WTC11 (cell line): ENCODE measurements around the gene DPP4. TPM values are rescaled to one million over a fixed set of nuclear protein-coding genes. Genes with fewer than 3 reads are reported as not detected.

Experiments
- ATAC-seq: fragments of 200-7000 bp; cut with Tn5 transposase; 2 replicates; pipeline ENCODE4 v1.10.0; 2021; ENCODE audit warnings: mild to moderate bottlenecking, moderate library complexity
- CTCF ChIA-PET: fragments of 300-600 bp; sonication (Branson Sonifier 250); formaldehyde crosslinking; loops from one replicate; lab custom pipeline; 2021; ENCODE audit warnings: antibody characterized with exemption; lab: Charles Lee
- POLR2A ChIA-PET: fragments of 350-600 bp; sonication (Branson Sonifier 250); formaldehyde crosslinking; loops from one replicate; lab custom pipeline; 2021; ENCODE audit warnings: antibody characterized with exemption; lab: Charles Lee
- DNase-seq: peaks from one replicate; pipeline ENCODE4 v3.0.0; 2021; ENCODE audit warnings: low spot score
- H3K27ac Mint-ChIP-seq: 2 replicates; pipeline ENCODE4 v1.8.0; 2021; ENCODE audit warnings: mixed read lengths
- H3K27me3 Mint-ChIP-seq: 2 replicates; pipeline ENCODE4 v1.8.0; 2021; ENCODE audit warnings: low read depth, mild to moderate bottlenecking, moderate library complexity, mixed read lengths
- H3K36me3 Mint-ChIP-seq: 2 replicates; pipeline ENCODE4 v1.8.0; 2021; ENCODE audit warnings: mixed read lengths
- H3K4me1 Mint-ChIP-seq: 2 replicates; pipeline ENCODE4 v1.8.0; 2022; ENCODE audit warnings: mixed read lengths
- H3K4me3 Mint-ChIP-seq: 2 replicates; pipeline ENCODE4 v1.8.0; 2021; ENCODE audit warnings: mild to moderate bottlenecking, moderate library complexity, mixed read lengths
- H3K9me3 Mint-ChIP-seq: 2 replicates; pipeline ENCODE4 v1.8.0; 2021; ENCODE audit warnings: mixed read lengths
- ATF1 ChIP-seq: sonication (generic); formaldehyde crosslinking; IDR thresholded peaks from 2 replicates; pipeline ENCODE4 v1.8.1; 2023; ENCODE audit warnings: mild to moderate bottlenecking, moderate library complexity, missing genetic modification reagents
- ELF4 ChIP-seq: sonication (generic); formaldehyde crosslinking; IDR thresholded peaks from 2 replicates; pipeline ENCODE4 v1.8.1; 2022; ENCODE audit warnings: low read depth, mild to moderate bottlenecking, moderate library complexity, missing genetic modification reagents
- ESRRA ChIP-seq: sonication (generic); formaldehyde crosslinking; IDR thresholded peaks from 2 replicates; pipeline ENCODE4 v1.8.1; 2022; ENCODE audit warnings: mild to moderate bottlenecking, missing genetic modification reagents, borderline replicate concordance
- FOXJ3 ChIP-seq: sonication (generic); formaldehyde crosslinking; IDR thresholded peaks from 2 replicates; pipeline ENCODE4 v1.9.0; 2021; ENCODE audit warnings: missing genetic modification reagents, mild to moderate bottlenecking, borderline replicate concordance
- NFATC4 ChIP-seq: fragments of 250-450 bp; sonication (Bioruptor Pico); IDR thresholded peaks from 2 replicates; pipeline ENCODE4 v1.9.0; 2021; ENCODE audit warnings: mild to moderate bottlenecking
- SMAD3 ChIP-seq: sonication (generic); formaldehyde crosslinking; IDR thresholded peaks from 2 replicates; pipeline ENCODE4 v1.8.0; 2022; ENCODE audit warnings: missing genetic modification reagents, mild to moderate bottlenecking, borderline replicate concordance
- SP1 ChIP-seq: sonication (generic); formaldehyde crosslinking; conservative IDR thresholded peaks from 2 replicates; pipeline ENCODE4 v1.8.1; 2022; ENCODE audit warnings: missing genetic modification reagents
- TEAD4 ChIP-seq: sonication (generic); formaldehyde crosslinking; IDR thresholded peaks from 2 replicates; pipeline ENCODE4 v1.8.0; 2022; ENCODE audit warnings: mild to moderate bottlenecking, missing genetic modification reagents
- ZNF263 ChIP-seq: sonication (generic); formaldehyde crosslinking; IDR thresholded peaks from 2 replicates; pipeline ENCODE4 v1.8.1; 2022; ENCODE audit warnings: low read depth, mild to moderate bottlenecking, moderate library complexity, missing genetic modification reagents
- ZNF396 ChIP-seq: fragments of 250-450 bp; sonication (Bioruptor Pico); IDR thresholded peaks from 2 replicates; pipeline ENCODE4 v1.8.0; 2021; ENCODE audit warnings: mild to moderate bottlenecking, moderate library complexity, borderline replicate concordance
- total RNA-seq: library from RNA; stranded (reverse); gene quantifications from 3 replicates; pipeline ENCODE4 v1.2.3, GENCODE V29; 2021
- TF ChIP-seq, protein P1 (sequence below): sonication (generic); formaldehyde crosslinking; IDR thresholded peaks from 2 replicates; pipeline ENCODE4 v1.8.1; 2022; ENCODE audit warnings: mild to moderate bottlenecking, missing genetic modification reagents, moderate library complexity, borderline replicate concordance
- TF ChIP-seq, protein P2 (sequence below): sonication (generic); formaldehyde crosslinking; IDR thresholded peaks from 2 replicates; pipeline ENCODE4 v1.8.0; 2023; ENCODE audit warnings: missing genetic modification reagents
- TF ChIP-seq, protein P3 (sequence below): sonication (generic); formaldehyde crosslinking; IDR thresholded peaks from 2 replicates; pipeline ENCODE4 v1.8.1; 2022; ENCODE audit warnings: mild to moderate bottlenecking, moderate library complexity, missing genetic modification reagents
- TF ChIP-seq, protein P4 (sequence below): sonication (generic); formaldehyde crosslinking; IDR thresholded peaks from 2 replicates; pipeline ENCODE4 v1.8.0; 2023; ENCODE audit warnings: mild to moderate bottlenecking, missing genetic modification reagents
- TF ChIP-seq, protein P5 (sequence below): fragments of 250-450 bp; sonication (Bioruptor Pico); IDR thresholded peaks from 2 replicates; pipeline ENCODE4 v1.9.0; 2021; ENCODE audit warnings: mild to moderate bottlenecking
- TF ChIP-seq, protein P6 (sequence below): sonication (generic); formaldehyde crosslinking; IDR thresholded peaks from 2 replicates; pipeline ENCODE4 v1.8.0; 2023; ENCODE audit warnings: missing genetic modification reagents, mild to moderate bottlenecking, borderline replicate concordance
- TF ChIP-seq, protein P7 (sequence below): sonication (generic); formaldehyde crosslinking; IDR thresholded peaks from 2 replicates; pipeline ENCODE4 v1.8.1; 2023; ENCODE audit warnings: mild to moderate bottlenecking, moderate library complexity, missing genetic modification reagents

DPP4 gene
- total RNA-seq, 1 experiment from 2014 or later: 3.6 TPM

DNA sequence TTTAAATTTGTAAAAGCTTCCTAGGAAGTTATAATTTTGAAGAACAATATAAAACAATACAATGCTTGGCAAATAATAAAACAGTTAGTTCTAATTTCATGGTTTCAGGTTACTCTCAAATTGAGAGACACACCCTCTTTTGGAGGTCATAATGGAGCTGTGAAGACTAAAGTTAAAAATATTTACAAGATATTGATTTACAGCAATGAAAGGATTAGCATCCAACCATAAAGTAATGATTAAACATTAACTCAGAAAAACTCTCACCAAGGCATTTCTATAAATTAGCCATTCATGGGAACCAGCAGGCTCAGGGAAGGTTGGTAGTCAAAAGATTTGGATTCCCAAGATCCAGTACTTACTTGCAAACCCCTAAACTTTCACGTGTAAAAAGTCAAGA, 6.4 kb downstream of the DPP4 start (continued):
- TF ChIP-seq, protein P1, sequence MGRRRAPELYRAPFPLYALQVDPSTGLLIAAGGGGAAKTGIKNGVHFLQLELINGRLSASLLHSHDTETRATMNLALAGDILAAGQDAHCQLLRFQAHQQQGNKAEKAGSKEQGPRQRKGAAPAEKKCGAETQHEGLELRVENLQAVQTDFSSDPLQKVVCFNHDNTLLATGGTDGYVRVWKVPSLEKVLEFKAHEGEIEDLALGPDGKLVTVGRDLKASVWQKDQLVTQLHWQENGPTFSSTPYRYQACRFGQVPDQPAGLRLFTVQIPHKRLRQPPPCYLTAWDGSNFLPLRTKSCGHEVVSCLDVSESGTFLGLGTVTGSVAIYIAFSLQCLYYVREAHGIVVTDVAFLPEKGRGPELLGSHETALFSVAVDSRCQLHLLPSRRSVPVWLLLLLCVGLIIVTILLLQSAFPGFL (CRISPR knock-in tag): no peak
- no peak for TF ChIP-seq SP1 (CRISPR knock-in tag)

DNA sequence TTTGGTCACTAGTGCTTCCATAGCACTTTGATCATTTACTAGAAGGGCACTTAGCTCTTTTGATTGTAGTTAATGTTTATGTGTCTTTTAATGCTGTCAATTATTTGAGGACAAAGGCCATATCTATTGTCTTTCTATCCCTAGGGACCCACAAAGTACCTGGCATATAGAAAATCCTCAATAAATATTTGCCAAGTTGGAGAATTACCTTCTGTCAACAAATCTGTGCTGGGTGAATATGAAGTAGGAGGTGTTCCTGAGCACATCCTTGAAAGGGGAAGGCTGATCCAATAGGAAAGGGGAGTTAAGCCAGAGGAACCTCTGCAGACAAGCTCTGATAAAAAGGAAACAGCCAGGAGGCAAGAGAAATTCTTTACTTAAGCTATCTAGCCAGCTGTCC, 8.2 kb downstream of the DPP4 start:
- Mint-ChIP-seq H3K9me3 (peaks cover 17% of the 10 kb centered on the region), H3K4me1 (peaks cover 15% of the 10 kb centered on the region), H3K27ac (no peak overlapping the region), H3K4me3 (no peak overlapping the region), H3K27me3 (no peaks in the 10 kb centered on the region), H3K36me3 (peaks cover 8% of the 10 kb centered on the region)
- ATAC-seq (no peak), DNase-seq (no peak)
- ChIA-PET POLR2A (no interaction called here), CTCF (no interaction called here)
- TF ChIP-seq FOXJ3 (CRISPR knock-in tag) (no peak), ZNF396 (CRISPR knock-in tag) (no peak), ATF1 (CRISPR knock-in tag) (no peak), ZNF263 (no peak), ELF4 (CRISPR knock-in tag) (no peak), TEAD4 (CRISPR knock-in tag) (no peak)
- TF ChIP-seq, protein P2, sequence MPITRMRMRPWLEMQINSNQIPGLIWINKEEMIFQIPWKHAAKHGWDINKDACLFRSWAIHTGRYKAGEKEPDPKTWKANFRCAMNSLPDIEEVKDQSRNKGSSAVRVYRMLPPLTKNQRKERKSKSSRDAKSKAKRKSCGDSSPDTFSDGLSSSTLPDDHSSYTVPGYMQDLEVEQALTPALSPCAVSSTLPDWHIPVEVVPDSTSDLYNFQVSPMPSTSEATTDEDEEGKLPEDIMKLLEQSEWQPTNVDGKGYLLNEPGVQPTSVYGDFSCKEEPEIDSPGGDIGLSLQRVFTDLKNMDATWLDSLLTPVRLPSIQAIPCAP: no peak
- TF ChIP-seq, protein P3, sequence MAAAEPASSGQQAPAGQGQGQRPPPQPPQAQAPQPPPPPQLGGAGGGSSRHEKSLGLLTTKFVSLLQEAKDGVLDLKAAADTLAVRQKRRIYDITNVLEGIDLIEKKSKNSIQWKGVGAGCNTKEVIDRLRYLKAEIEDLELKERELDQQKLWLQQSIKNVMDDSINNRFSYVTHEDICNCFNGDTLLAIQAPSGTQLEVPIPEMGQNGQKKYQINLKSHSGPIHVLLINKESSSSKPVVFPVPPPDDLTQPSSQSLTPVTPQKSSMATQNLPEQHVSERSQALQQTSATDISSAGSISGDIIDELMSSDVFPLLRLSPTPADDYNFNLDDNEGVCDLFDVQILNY (CRISPR knock-in tag): no peak
- TF ChIP-seq, protein P4, sequence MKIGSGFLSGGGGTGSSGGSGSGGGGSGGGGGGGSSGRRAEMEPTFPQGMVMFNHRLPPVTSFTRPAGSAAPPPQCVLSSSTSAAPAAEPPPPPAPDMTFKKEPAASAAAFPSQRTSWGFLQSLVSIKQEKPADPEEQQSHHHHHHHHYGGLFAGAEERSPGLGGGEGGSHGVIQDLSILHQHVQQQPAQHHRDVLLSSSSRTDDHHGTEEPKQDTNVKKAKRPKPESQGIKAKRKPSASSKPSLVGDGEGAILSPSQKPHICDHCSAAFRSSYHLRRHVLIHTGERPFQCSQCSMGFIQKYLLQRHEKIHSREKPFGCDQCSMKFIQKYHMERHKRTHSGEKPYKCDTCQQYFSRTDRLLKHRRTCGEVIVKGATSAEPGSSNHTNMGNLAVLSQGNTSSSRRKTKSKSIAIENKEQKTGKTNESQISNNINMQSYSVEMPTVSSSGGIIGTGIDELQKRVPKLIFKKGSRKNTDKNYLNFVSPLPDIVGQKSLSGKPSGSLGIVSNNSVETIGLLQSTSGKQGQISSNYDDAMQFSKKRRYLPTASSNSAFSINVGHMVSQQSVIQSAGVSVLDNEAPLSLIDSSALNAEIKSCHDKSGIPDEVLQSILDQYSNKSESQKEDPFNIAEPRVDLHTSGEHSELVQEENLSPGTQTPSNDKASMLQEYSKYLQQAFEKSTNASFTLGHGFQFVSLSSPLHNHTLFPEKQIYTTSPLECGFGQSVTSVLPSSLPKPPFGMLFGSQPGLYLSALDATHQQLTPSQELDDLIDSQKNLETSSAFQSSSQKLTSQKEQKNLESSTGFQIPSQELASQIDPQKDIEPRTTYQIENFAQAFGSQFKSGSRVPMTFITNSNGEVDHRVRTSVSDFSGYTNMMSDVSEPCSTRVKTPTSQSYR (CRISPR knock-in tag): no peak
- TF ChIP-seq, protein P5, sequence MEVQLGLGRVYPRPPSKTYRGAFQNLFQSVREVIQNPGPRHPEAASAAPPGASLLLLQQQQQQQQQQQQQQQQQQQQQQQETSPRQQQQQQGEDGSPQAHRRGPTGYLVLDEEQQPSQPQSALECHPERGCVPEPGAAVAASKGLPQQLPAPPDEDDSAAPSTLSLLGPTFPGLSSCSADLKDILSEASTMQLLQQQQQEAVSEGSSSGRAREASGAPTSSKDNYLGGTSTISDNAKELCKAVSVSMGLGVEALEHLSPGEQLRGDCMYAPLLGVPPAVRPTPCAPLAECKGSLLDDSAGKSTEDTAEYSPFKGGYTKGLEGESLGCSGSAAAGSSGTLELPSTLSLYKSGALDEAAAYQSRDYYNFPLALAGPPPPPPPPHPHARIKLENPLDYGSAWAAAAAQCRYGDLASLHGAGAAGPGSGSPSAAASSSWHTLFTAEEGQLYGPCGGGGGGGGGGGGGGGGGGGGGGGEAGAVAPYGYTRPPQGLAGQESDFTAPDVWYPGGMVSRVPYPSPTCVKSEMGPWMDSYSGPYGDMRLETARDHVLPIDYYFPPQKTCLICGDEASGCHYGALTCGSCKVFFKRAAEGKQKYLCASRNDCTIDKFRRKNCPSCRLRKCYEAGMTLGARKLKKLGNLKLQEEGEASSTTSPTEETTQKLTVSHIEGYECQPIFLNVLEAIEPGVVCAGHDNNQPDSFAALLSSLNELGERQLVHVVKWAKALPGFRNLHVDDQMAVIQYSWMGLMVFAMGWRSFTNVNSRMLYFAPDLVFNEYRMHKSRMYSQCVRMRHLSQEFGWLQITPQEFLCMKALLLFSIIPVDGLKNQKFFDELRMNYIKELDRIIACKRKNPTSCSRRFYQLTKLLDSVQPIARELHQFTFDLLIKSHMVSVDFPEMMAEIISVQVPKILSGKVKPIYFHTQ (CRISPR knock-in tag): no peak

DNA sequence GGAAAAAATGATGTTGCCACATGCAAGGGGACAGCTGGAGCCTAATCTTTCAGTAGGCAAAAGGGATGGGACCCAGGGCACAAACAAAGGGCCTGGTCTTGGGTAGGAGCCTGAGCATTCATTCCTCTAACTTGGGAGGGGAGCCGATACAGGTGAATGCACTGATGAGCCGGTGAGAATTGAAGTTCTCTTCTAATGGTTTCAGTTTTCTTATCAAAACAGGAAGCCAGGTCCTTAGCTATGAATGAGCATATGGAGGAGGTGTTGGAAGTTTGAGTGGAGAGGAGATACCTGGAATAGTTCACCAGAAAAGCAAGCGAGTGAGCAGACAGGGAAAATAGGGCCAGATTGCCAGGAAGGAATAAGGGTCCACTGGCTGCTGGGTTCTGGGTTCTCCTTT, 10.1 kb downstream of the DPP4 start:
- Mint-ChIP-seq H3K27ac (no peak overlapping the region), H3K9me3 (peaks cover 20% of the 10 kb centered on the region), H3K4me1 (peaks cover 15% of the 10 kb centered on the region), H3K4me3 (no peak overlapping the region), H3K27me3 (no peaks in the 10 kb centered on the region), H3K36me3 (peaks cover 11% of the 10 kb centered on the region)
- ATAC-seq: no peak
- CTCF ChIA-PET: no interaction called here
- POLR2A ChIA-PET: no interaction called here
- no peak for DNase-seq
- TF ChIP-seq NFATC4 (CRISPR knock-in tag): no peak
- TF ChIP-seq SMAD3 (CRISPR knock-in tag): no peak
- TF ChIP-seq, protein P6, sequence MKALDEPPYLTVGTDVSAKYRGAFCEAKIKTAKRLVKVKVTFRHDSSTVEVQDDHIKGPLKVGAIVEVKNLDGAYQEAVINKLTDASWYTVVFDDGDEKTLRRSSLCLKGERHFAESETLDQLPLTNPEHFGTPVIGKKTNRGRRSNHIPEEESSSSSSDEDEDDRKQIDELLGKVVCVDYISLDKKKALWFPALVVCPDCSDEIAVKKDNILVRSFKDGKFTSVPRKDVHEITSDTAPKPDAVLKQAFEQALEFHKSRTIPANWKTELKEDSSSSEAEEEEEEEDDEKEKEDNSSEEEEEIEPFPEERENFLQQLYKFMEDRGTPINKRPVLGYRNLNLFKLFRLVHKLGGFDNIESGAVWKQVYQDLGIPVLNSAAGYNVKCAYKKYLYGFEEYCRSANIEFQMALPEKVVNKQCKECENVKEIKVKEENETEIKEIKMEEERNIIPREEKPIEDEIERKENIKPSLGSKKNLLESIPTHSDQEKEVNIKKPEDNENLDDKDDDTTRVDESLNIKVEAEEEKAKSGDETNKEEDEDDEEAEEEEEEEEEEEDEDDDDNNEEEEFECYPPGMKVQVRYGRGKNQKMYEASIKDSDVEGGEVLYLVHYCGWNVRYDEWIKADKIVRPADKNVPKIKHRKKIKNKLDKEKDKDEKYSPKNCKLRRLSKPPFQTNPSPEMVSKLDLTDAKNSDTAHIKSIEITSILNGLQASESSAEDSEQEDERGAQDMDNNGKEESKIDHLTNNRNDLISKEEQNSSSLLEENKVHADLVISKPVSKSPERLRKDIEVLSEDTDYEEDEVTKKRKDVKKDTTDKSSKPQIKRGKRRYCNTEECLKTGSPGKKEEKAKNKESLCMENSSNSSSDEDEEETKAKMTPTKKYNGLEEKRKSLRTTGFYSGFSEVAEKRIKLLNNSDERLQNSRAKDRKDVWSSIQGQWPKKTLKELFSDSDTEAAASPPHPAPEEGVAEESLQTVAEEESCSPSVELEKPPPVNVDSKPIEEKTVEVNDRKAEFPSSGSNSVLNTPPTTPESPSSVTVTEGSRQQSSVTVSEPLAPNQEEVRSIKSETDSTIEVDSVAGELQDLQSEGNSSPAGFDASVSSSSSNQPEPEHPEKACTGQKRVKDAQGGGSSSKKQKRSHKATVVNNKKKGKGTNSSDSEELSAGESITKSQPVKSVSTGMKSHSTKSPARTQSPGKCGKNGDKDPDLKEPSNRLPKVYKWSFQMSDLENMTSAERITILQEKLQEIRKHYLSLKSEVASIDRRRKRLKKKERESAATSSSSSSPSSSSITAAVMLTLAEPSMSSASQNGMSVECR (CRISPR knock-in tag): no peak
- TF ChIP-seq, protein P7, sequence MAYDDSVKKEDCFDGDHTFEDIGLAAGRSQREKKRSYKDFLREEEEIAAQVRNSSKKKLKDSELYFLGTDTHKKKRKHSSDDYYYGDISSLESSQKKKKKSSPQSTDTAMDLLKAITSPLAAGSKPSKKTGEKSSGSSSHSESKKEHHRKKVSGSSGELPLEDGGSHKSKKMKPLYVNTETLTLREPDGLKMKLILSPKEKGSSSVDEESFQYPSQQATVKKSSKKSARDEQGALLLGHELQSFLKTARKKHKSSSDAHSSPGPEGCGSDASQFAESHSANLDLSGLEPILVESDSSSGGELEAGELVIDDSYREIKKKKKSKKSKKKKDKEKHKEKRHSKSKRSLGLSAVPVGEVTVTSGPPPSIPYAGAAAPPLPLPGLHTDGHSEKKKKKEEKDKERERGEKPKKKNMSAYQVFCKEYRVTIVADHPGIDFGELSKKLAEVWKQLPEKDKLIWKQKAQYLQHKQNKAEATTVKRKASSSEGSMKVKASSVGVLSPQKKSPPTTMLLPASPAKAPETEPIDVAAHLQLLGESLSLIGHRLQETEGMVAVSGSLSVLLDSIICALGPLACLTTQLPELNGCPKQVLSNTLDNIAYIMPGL (CRISPR knock-in tag): no peak
- TF ChIP-seq ESRRA (CRISPR knock-in tag): no peak
